ENCODE measurements around the gene CEP19.
"Not testable (repeated sequence)": the region's sequence is repeated elsewhere in the genome, so short reads cannot be mapped to it uniquely, and the experiment has no call there.

The CEP19 gene

GRCh38 chr3:196711838-196712513 lies at the start of gene CEP19, which contains the start of gene PIGX:
CEP19 (minus strand) TSS chr3:196712250; CDS start chr3:196708657, 3,593 bp downstream.
PIGX (plus strand) TSS chr3:196712377.
- DNase-seq: peak; percentile 87

- no peak for DNase-seq
Observed at GRCh38 chr3:196757876-196758739, 46.1 kb upstream of the CEP19 start.

GRCh38 chr3:196756732-196757131 lies 44.7 kb upstream of the CEP19 start:
- DNase-seq: no peak

- no peak for DNase-seq
Observed at GRCh38 chr3:196754091-196754981, 42.3 kb upstream of the CEP19 start.

- DNase-seq: no peak
Observed at GRCh38 chr3:196753201-196753600, 41.2 kb upstream of the CEP19 start.

GRCh38 chr3:196749125-196749524 lies 37.1 kb upstream of the CEP19 start:
- DNase-seq: no peak

- not testable (repeated sequence) for DNase-seq
Observed at GRCh38 chr3:196743569-196743968, 31.5 kb upstream of the CEP19 start.

GRCh38 chr3:196741249-196741889 lies 29.3 kb upstream of the CEP19 start:
- no peak for DNase-seq

- DNase-seq: peak; percentile 67
Observed at GRCh38 chr3:196740481-196741248, 28.6 kb upstream of the CEP19 start.

GRCh38 chr3:196739671-196740480 lies 27.8 kb upstream of the CEP19 start, which contains the start of gene PAK2:
PAK2 (plus strand) TSS chr3:196739857; CDS start chr3:196782647, 42,790 bp downstream.
- peak; percentile 91 for DNase-seq

GRCh38 chr3:196737655-196738054 lies 25.6 kb upstream of the CEP19 start:
- no peak for DNase-seq

GRCh38 chr3:196736670-196737374 lies 24.8 kb upstream of the CEP19 start:
- no peak for DNase-seq

GRCh38 chr3:196735751-196736150 lies 23.7 kb upstream of the CEP19 start:
- DNase-seq: no peak

- no peak for DNase-seq
Observed at GRCh38 chr3:196726788-196727675, 15.0 kb upstream of the CEP19 start.

GRCh38 chr3:196721097-196721496 lies 9.0 kb upstream of the CEP19 start:
- DNase-seq: no peak

- DNase-seq: not testable (repeated sequence)
Observed at GRCh38 chr3:196717162-196717561, 5.1 kb upstream of the CEP19 start.

- DNase-seq: peak; percentile 60
Observed at GRCh38 chr3:196712514-196713413, 714 bp upstream of the CEP19 start.

- no peak for DNase-seq
Observed at GRCh38 chr3:196708467-196708866, 3.6 kb downstream of the CEP19 start.
